ENCODE results near the gene PXK. TPM values are rescaled to one million over a fixed set of nuclear protein-coding genes. Genes with fewer than 3 reads are reported as not detected.

PXK gene
- total and polyA plus RNA-seq, 2 experiments from 2014 or later, result 29.5 to 37.8 TPM

GRCh38 chr3:58356054-58356453, 23.4 kb downstream of the PXK start:
- Histone ChIP-seq H3K4me2 (no peak overlapping the region), H3K27ac (no peak overlapping the region), H4K20me1 (ENCODE audit: insufficient read depth, poor library complexity, severe bottlenecking) (no peaks in the 10 kb centered on the region), H2AFZ (no peak overlapping the region), H3K4me1 (ENCODE audit: insufficient read depth) (no peaks in the 10 kb centered on the region), H3K27me3 (no peaks in the 10 kb centered on the region), H3K4me3 (no peak overlapping the region), H3K79me2 (peaks cover 14% of the 10 kb centered on the region), H3K9me2 (replicated peaks; ENCODE audit: insufficient read depth) (no peaks in the 10 kb centered on the region), H3K9me3 (ENCODE audit: low read depth) (no peaks in the 10 kb centered on the region), H3K36me3 (replicated peaks; ENCODE audit: insufficient read depth, low read depth) (no peaks in the 10 kb centered on the region)
- DNase-seq (ENCODE audit: low spot score), result peak; percentile 34
- TF ChIP-seq EZH2 (IDR thresholded peaks at IDR 0.05; ENCODE audit: borderline replicate concordance) (no peak), EZH2phosphoT487 (IDR thresholded peaks at IDR 0.05; ENCODE audit: low read depth, severe bottlenecking, unreplicated experiment) (no peak), CTCF (IDR thresholded peaks at IDR 0.05; ENCODE audit: poor library complexity) (no peak)
- WGBS (ENCODE audit: low lambda C conversion rate, missing lambda C conversion rate), result 42% methylated on average over 4 of the region's 4 CpGs

GRCh38 chr3:58357402-58357801, 24.7 kb downstream of the PXK start:
- 91% methylated on average over 3 of the region's 3 CpGs for WGBS (ENCODE audit: low lambda C conversion rate, missing lambda C conversion rate)
- H4K20me1 ChIP-seq (ENCODE audit: insufficient read depth, poor library complexity, severe bottlenecking), result no peaks in the 10 kb centered on the region
- H3K79me2 ChIP-seq, result peaks cover 12% of the 10 kb centered on the region
- no peak overlapping the region for H3K27ac ChIP-seq
- no peak overlapping the region for H2AFZ ChIP-seq
- H3K4me3 ChIP-seq, result no peak overlapping the region
- no peaks in the 10 kb centered on the region for H3K9me3 ChIP-seq (ENCODE audit: low read depth)
- TF ChIP-seq CTCF (IDR thresholded peaks at IDR 0.05; ENCODE audit: poor library complexity), result no peak
- no peak for TF ChIP-seq EZH2 (IDR thresholded peaks at IDR 0.05; ENCODE audit: borderline replicate concordance)
- TF ChIP-seq EZH2phosphoT487 (IDR thresholded peaks at IDR 0.05; ENCODE audit: low read depth, severe bottlenecking, unreplicated experiment), result no peak
- no peaks in the 10 kb centered on the region for H3K36me3 ChIP-seq (replicated peaks; ENCODE audit: insufficient read depth, low read depth)
- no peaks in the 10 kb centered on the region for H3K27me3 ChIP-seq
- no peak overlapping the region for H3K4me2 ChIP-seq
- H3K9me2 ChIP-seq (replicated peaks; ENCODE audit: insufficient read depth), result no peaks in the 10 kb centered on the region
- DNase-seq (ENCODE audit: low spot score), result no peak
- H3K4me1 ChIP-seq (ENCODE audit: insufficient read depth), result no peaks in the 10 kb centered on the region

GRCh38 chr3:58358092-58358491, 25.4 kb downstream of the PXK start:
- H3K79me2 ChIP-seq, result peaks cover 9% of the 10 kb centered on the region
- H4K20me1 ChIP-seq (ENCODE audit: insufficient read depth, poor library complexity, severe bottlenecking), result no peaks in the 10 kb centered on the region
- H2AFZ ChIP-seq, result no peak overlapping the region
- no peaks in the 10 kb centered on the region for H3K9me2 ChIP-seq (replicated peaks; ENCODE audit: insufficient read depth)
- no peaks in the 10 kb centered on the region for H3K36me3 ChIP-seq (replicated peaks; ENCODE audit: insufficient read depth, low read depth)
- WGBS (ENCODE audit: low lambda C conversion rate, missing lambda C conversion rate), result 93% methylated on average over 3 of the region's 3 CpGs
- no peaks in the 10 kb centered on the region for H3K27me3 ChIP-seq
- no peaks in the 10 kb centered on the region for H3K9me3 ChIP-seq (ENCODE audit: low read depth)
- no peak overlapping the region for H3K4me2 ChIP-seq
- H3K4me1 ChIP-seq (ENCODE audit: insufficient read depth), result no peaks in the 10 kb centered on the region
- no peak overlapping the region for H3K4me3 ChIP-seq
- no peak for DNase-seq (ENCODE audit: low spot score)
- no peak overlapping the region for H3K27ac ChIP-seq
- TF ChIP-seq EZH2phosphoT487 (IDR thresholded peaks at IDR 0.05; ENCODE audit: low read depth, severe bottlenecking, unreplicated experiment) (no peak), CTCF (IDR thresholded peaks at IDR 0.05; ENCODE audit: poor library complexity) (no peak), EZH2 (IDR thresholded peaks at IDR 0.05; ENCODE audit: borderline replicate concordance) (no peak)

- Histone ChIP-seq H3K36me3 (replicated peaks; ENCODE audit: insufficient read depth, low read depth) (no peaks in the 10 kb centered on the region), H4K20me1 (ENCODE audit: insufficient read depth, poor library complexity, severe bottlenecking) (no peaks in the 10 kb centered on the region), H3K79me2 (peaks cover 8% of the 10 kb centered on the region), H3K9me3 (ENCODE audit: low read depth) (no peaks in the 10 kb centered on the region), H2AFZ (no peak overlapping the region), H3K27ac (no peak overlapping the region), H3K4me1 (ENCODE audit: insufficient read depth) (no peaks in the 10 kb centered on the region), H3K27me3 (no peaks in the 10 kb centered on the region), H3K4me3 (no peak overlapping the region), H3K9me2 (replicated peaks; ENCODE audit: insufficient read depth) (no peaks in the 10 kb centered on the region), H3K4me2 (no peak overlapping the region)
- TF ChIP-seq EZH2 (IDR thresholded peaks at IDR 0.05; ENCODE audit: borderline replicate concordance), result no peak
- TF ChIP-seq EZH2phosphoT487 (IDR thresholded peaks at IDR 0.05; ENCODE audit: low read depth, severe bottlenecking, unreplicated experiment), result no peak
- TF ChIP-seq CTCF (IDR thresholded peaks at IDR 0.05; ENCODE audit: poor library complexity), result no peak
- no peak for DNase-seq (ENCODE audit: low spot score)
- 78% methylated on average over 4 of the region's 4 CpGs for WGBS (ENCODE audit: low lambda C conversion rate, missing lambda C conversion rate)
Measured at GRCh38 chr3:58358808-58359207, 26.1 kb downstream of the PXK start.

Measured in hepatocyte (in vitro differentiated cells).